Activated CD4-positive, alpha-beta T cell treated with anti-CD3 and anti-CD28 coated beads, Interleukin-2, amount 10 ng/mL, durations not matched to agents 24 days and 14 days (primary cell): ENCODE data around the gene HMGXB3. TPM values are rescaled to one million over a fixed set of nuclear protein-coding genes. Genes with fewer than 3 reads are reported as not detected.
"Not testable (repeated sequence)": the region's sequence is repeated elsewhere in the genome, so short reads cannot be mapped to it uniquely, and the experiment has no call there.

Experiments
- DNase-seq: peaks from one replicate; pipeline ENCODE4 v3.0.0; 2022
- H3K27ac Mint-ChIP-seq: one replicate; pipeline ENCODE4 v1.8.0; 2022; ENCODE audit warnings: mild to moderate bottlenecking, mixed read lengths
- H3K27me3 Mint-ChIP-seq: one replicate; pipeline ENCODE4 v1.8.0; 2022; ENCODE audit warnings: mixed read lengths
- H3K36me3 Mint-ChIP-seq: one replicate; pipeline ENCODE4 v1.8.0; 2022; ENCODE audit warnings: low read depth, mild to moderate bottlenecking, mixed read lengths
- H3K4me1 Mint-ChIP-seq: one replicate; pipeline ENCODE4 v1.8.0; 2021; ENCODE audit warnings: mixed read lengths
- H3K4me3 Mint-ChIP-seq: one replicate; pipeline ENCODE4 v1.8.0; 2022; ENCODE audit warnings: mild to moderate bottlenecking, moderate library complexity, mixed read lengths
- H3K9me3 Mint-ChIP-seq: one replicate; pipeline ENCODE4 v1.8.0; 2021; ENCODE audit warnings: mixed read lengths
- intact Hi-C: fragments of 100-400 bp; cut with micrococcal nuclease; formaldehyde crosslinking; loops from one replicate; pipeline ENCODE4 v1.15.1; 2023
- total RNA-seq: library from RNA; stranded (reverse); gene quantifications from 2 replicates; pipeline ENCODE4 v1.2.3, GENCODE V29; 2022

The HMGXB3 gene
- total RNA-seq, 1 donor from 2014 or later = 43.1 TPM

GRCh38 chr5:150079909-150080461 is 79.4 kb downstream of the HMGXB3 start:
- Mint-ChIP-seq H3K36me3 (no peaks in the 10 kb centered on the region), H3K27me3 (peaks cover 16% of the 10 kb centered on the region), H3K9me3 (no peaks in the 10 kb centered on the region), H3K4me1 (peaks cover 7% of the 10 kb centered on the region), H3K27ac (no peak overlapping the region), H3K4me3 (no peak overlapping the region)
- DNase-seq = no peak
- intact Hi-C loops = no loop called here

GRCh38 chr5:150080696-150081435 is 80.3 kb downstream of the HMGXB3 start:
- no peaks in the 10 kb centered on the region for H3K9me3 Mint-ChIP-seq
- H3K27ac Mint-ChIP-seq = no peak overlapping the region
- H3K4me3 Mint-ChIP-seq = no peak overlapping the region
- intact Hi-C loops = no loop called here
- DNase-seq = no peak
- H3K36me3 Mint-ChIP-seq = no peaks in the 10 kb centered on the region
- peaks cover 22% of the 10 kb centered on the region for H3K27me3 Mint-ChIP-seq
- peaks cover 7% of the 10 kb centered on the region for H3K4me1 Mint-ChIP-seq

DNA sequence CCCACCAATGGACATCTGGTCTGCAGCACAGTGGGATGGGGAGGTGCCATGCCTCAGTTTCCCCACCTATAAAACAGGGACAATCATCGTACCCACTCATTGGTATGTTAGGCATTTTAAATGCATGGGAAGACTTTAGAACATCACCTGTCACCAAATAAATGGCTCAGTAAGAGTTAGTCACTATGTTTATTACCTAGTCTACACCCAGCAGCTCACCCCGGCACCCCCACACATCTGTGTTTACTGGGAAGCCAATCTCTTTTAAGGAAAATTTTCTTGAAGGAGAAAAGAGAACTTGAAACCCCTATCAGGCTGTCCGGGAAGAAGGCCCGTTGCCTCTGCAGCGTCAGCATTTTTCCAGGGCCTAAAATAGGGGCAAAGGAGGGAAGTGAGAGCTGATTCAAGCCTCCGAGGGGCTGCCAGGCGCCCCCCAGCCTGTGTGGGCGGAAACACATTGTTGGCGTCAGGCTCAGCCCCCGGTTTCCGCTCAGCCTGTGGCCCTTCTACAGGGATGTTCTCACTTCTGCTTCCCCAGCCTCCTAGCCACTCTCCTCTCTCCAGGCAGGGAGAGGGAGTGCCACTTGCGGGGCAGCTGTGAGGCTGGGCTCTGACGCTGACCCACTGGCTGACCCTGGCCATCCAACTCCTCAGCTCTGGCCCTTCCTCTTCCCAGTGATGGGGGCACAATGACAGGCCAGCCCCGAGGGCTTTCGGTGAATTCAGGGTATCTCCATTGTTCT is 81.2 kb downstream of the HMGXB3 start:
- Mint-ChIP-seq H3K9me3 (no peaks in the 10 kb centered on the region), H3K4me3 (no peak overlapping the region), H3K27ac (no peak overlapping the region), H3K36me3 (no peaks in the 10 kb centered on the region), H3K27me3 (peaks cover 22% of the 10 kb centered on the region), H3K4me1 (peaks cover 7% of the 10 kb centered on the region)
- intact Hi-C loops = no loop called here
- no peak for DNase-seq

GRCh38 chr5:150082374-150082773 is 81.8 kb downstream of the HMGXB3 start:
- Mint-ChIP-seq H3K36me3 (no peaks in the 10 kb centered on the region), H3K4me1 (peaks cover 7% of the 10 kb centered on the region), H3K9me3 (no peaks in the 10 kb centered on the region), H3K27me3 (peaks cover 27% of the 10 kb centered on the region), H3K27ac (no peak overlapping the region), H3K4me3 (no peak overlapping the region)
- intact Hi-C loops = no loop called here
- DNase-seq = no peak

GRCh38 chr5:150082889-150083288 is 82.3 kb downstream of the HMGXB3 start:
- Mint-ChIP-seq H3K4me3 (no peak overlapping the region), H3K27me3 (peaks cover 27% of the 10 kb centered on the region), H3K4me1 (peaks cover 7% of the 10 kb centered on the region), H3K27ac (no peak overlapping the region), H3K9me3 (no peaks in the 10 kb centered on the region), H3K36me3 (no peaks in the 10 kb centered on the region)
- no peak for DNase-seq
- intact Hi-C loops = no loop called here

- H3K4me1 Mint-ChIP-seq, H3K27ac Mint-ChIP-seq, H3K9me3 Mint-ChIP-seq, intact Hi-C loops, H3K36me3 Mint-ChIP-seq, DNase-seq, H3K4me3 Mint-ChIP-seq: not testable (repeated sequence)
- H3K27me3 Mint-ChIP-seq = peaks cover 34% of the 10 kb centered on the region
Observed at GRCh38 chr5:150084754-150085153, 84.2 kb downstream of the HMGXB3 start.

DNA sequence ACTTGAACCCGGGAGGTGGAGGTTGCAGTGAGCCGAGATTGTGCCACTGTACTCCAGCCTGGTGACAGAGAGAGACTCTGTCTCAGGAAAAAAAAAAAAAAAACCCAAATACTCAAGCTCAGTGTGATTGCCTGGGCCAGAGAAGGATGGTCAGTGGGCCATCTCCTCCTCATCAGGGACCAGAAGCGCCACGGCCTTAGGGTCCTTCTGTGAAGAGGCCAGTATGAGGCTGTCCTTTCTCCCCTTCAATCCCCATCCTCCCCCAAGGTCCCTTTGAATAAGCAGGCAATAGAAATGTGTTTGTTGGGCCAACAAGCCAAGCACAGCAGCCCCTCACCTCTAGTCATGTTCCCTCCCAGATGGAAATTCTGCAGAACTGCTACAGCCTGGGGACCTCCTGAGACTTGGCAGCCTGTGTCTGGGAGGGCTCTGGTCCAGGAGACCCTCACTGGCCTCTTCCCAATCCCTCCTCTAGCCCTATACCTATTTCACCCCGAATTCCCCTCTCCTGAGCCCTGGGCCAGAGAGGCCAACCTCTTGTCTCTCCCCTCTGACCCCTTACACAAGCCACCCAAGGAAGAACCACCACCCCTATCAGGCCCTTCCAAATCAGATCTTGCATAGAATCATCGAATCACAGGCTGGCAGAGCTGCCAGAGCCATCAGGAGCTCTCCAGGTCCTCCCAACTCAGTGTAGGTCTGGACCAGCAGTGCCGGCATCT is 84.8 kb downstream of the HMGXB3 start:
- Mint-ChIP-seq H3K4me3 (no peak overlapping the region), H3K27ac (no peak overlapping the region), H3K9me3 (no peaks in the 10 kb centered on the region), H3K27me3 (peaks cover 34% of the 10 kb centered on the region), H3K4me1 (peaks cover 7% of the 10 kb centered on the region), H3K36me3 (no peaks in the 10 kb centered on the region)
- intact Hi-C loops = no loop called here
- DNase-seq = no peak

- no peak within 1 kb of the TSS for H3K27ac Mint-ChIP-seq
- intact Hi-C loops = no loop called here
- peaks cover 37% of the 10 kb centered on the region for H3K27me3 Mint-ChIP-seq
- H3K9me3 Mint-ChIP-seq = no peaks in the 10 kb centered on the region
- peaks cover 7% of the 10 kb centered on the region for H3K4me1 Mint-ChIP-seq
- no peak within 1 kb of the TSS for H3K4me3 Mint-ChIP-seq
- no peaks in the 10 kb centered on the region for H3K36me3 Mint-ChIP-seq
- DNase-seq = no peak
Observed at GRCh38 chr5:150085950-150086715, 85.6 kb downstream of the HMGXB3 start, which contains the start of gene CSF1R. TSS of gene CSF1R (minus strand) at chr5:150086554. CDS start at chr5:150086427, 127 bp downstream.

- DNase-seq = no peak
- Mint-ChIP-seq H3K4me1 (peaks cover 7% of the 10 kb centered on the region), H3K27me3 (peaks cover 37% of the 10 kb centered on the region), H3K4me3 (no peak overlapping the region), H3K36me3 (no peaks in the 10 kb centered on the region), H3K27ac (peak overlapping the region; percentile 16), H3K9me3 (no peaks in the 10 kb centered on the region)
- intact Hi-C loops = no loop called here
Observed at GRCh38 chr5:150092159-150092787, 91.7 kb downstream of the HMGXB3 start.

- H3K27me3 Mint-ChIP-seq = peaks cover 40% of the 10 kb centered on the region
- no peaks in the 10 kb centered on the region for H3K9me3 Mint-ChIP-seq
- no peak overlapping the region for H3K4me3 Mint-ChIP-seq
- H3K4me1 Mint-ChIP-seq = peaks cover 3% of the 10 kb centered on the region
- no peaks in the 10 kb centered on the region for H3K36me3 Mint-ChIP-seq
- intact Hi-C loops = no loop called here
- no peak overlapping the region for H3K27ac Mint-ChIP-seq
- no peak for DNase-seq
Observed at GRCh38 chr5:150097152-150097551, 96.6 kb downstream of the HMGXB3 start.

GRCh38 chr5:150101023-150101422 is 100.5 kb downstream of the HMGXB3 start:
- Mint-ChIP-seq H3K4me1 (no peaks in the 10 kb centered on the region), H3K36me3 (no peaks in the 10 kb centered on the region), H3K27ac (no peak overlapping the region), H3K9me3 (no peaks in the 10 kb centered on the region), H3K27me3 (peaks cover 27% of the 10 kb centered on the region), H3K4me3 (no peak overlapping the region)
- no peak for DNase-seq
- intact Hi-C loops = no loop called here
